ENCODE measurements around the gene OR2T11.
"Not testable (repeated sequence)": the region's sequence is repeated elsewhere in the genome, so short reads cannot be mapped to it uniquely, and the experiment has no call there.

OR2T11 gene

GRCh38 chr1:248634991-248635390 is at the start of gene OR2T11:
TSS of gene OR2T11 (minus strand) at chr1:248635091. CDS start at chr1:248627128, 7,963 bp downstream.
- DNase-seq = not testable (repeated sequence)

DNA sequence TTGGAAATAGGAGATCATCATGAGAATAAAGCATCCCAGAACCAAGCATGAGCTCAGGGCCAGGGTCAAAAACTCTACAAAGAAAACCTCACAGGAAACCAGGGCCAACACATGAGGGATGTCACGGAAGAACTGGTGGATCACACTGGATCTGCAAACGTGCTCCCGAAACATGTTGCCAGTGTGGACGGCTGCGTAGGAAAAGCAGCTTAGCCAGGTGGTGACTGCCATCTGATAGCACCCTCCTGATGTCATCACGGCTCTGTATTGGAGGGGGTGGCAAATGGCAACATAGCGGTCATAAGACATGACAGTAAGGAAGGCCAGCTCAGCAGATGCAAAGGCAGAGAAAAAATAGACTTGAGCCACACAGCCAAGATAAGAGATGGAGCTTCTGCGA is 46.8 kb upstream of the OR2T11 start:
- no peak for DNase-seq

- DNase-seq = no peak
Measured at GRCh38 chr1:248670003-248670402, 35.1 kb upstream of the OR2T11 start.

DNA sequence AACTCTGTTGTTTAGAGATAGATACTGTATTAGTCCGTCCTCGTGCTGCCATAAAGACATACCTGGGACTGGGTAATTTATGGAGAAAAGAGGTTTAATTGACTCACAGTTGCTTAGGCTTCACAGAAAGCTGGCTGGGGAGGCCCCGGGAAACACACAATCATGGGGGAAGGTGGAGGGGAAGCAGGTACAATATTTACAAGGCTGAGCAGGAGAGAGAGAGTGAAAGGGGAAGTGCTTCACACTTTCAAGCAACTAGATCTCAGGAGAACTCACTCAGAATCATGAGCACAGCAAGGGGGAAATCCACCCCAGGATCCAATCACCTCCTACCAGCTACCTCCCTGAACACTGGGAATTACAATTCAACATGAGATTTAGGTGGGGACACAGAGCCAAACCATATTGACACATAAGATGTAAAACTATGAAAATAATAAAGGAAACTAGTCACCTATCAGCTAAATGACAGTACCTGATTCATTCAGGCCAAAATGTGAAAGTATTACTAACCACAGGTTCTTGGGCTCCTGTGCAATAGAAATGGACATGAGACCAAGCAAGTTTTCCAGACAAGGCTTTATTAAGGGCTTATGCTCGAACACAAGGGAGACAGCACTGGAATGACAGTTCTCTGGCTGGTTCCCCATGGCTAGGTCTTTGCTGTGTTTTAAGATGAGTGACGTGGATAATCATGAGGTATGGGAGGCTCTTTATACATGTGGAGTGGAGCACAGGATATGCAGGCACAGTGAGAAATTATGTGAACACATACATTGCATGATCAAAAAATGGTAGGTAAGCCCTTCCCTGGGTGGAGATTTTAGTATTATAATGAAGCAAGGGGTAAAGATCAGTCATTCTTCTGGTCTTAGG is 28.8 kb upstream of the OR2T11 start:
- not testable (repeated sequence) for DNase-seq

GRCh38 chr1:248656797-248657196 is 21.9 kb upstream of the OR2T11 start:
- DNase-seq = not testable (repeated sequence)

DNA sequence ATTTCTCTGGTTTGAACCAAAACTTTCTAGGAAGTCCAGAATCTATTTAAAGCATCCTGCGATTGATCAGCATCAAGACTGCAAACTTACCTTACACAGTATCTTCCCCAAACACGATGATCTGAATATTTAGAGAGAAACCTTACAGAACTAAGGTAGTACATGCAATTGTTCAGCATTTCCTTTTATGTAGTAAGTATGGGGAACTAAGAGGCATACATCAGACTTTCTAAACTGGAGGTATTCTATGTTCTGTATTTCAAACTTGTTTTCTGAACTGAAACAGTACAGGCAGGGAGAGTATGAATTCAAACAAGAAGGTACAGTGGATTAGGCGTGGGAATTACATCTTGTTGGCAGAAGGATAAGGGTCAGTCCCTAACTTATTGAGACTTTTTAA is 20.5 kb upstream of the OR2T11 start, which contains the start of gene OR2T27:
Gene OR2T27 (minus strand): TSS at position 175 of the 400 bp plus-strand sequence. CDS start 4,644 bp downstream, outside the sequence.
- DNase-seq = not testable (repeated sequence)

- not testable (repeated sequence) for DNase-seq
Measured at GRCh38 chr1:248648770-248649536, 14.1 kb upstream of the OR2T11 start.

- not testable (repeated sequence) for DNase-seq
Measured at GRCh38 chr1:248645178-248645577, 10.3 kb upstream of the OR2T11 start, which contains the start of gene OR2T35. TSS of gene OR2T35 (minus strand) at chr1:248645278. CDS start at chr1:248639258, 6,020 bp downstream.

GRCh38 chr1:248642971-248643651 is 8.2 kb upstream of the OR2T11 start:
- not testable (repeated sequence) for DNase-seq

GRCh38 chr1:248641583-248641982 is 6.7 kb upstream of the OR2T11 start:
- not testable (repeated sequence) for DNase-seq

DNA sequence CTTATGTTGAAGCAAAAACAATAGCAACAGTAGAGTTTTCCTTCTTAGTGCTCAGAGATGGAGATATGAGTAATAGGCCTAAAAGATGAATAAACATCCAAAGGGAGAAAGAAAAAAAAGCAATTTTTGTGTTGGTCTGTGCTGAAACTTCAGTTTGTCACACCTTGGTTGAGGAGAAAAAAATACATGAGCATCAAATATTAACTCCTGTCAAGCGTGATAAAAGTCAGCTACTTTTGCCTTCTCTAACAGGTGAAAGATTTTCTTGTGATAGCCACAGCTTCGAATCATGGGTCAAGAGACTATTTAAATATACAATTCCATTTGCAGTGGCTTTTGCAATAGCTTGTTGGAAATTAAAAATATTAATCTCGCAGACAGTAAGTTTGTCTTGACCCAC is 6.0 kb upstream of the OR2T11 start:
- DNase-seq = not testable (repeated sequence)

- DNase-seq = not testable (repeated sequence)
Measured at GRCh38 chr1:248639652-248640051, 4.8 kb upstream of the OR2T11 start.

GRCh38 chr1:248636612-248637011 is 1.7 kb upstream of the OR2T11 start:
- not testable (repeated sequence) for DNase-seq

DNA sequence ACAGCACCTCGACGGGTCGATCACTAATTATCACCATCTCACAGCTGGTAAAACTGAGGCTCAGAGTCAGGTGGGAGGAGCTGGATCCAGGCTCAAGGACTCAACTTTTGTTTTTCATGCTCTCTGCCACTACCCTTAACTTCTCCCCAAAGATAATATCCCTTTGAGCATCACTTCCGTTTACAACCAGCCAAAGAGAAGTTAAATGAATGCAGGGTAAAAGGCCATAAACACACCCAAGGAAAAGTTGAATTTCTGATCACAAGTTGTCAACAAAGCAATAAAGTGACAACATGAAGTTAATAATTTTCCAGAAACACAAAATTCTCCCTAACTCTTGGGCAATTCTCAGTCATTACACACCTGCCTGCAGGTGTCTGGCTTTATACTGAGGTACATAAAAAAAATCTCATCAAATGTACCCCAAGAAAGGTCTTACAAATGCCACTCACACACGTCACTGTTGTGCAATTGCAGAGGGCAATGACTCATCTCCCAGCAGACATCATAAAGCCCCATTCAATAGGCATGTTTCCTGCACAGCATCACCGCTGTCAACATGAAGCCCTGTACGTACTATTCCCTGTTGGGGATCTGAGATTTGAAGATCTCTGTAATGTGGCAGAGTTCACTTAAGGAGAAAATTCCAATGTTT is 3.4 kb downstream of the OR2T11 start:
- peak; percentile 26 to 38 for DNase-seq

GRCh38 chr1:248630551-248630950 is 4.3 kb downstream of the OR2T11 start:
- DNase-seq = no peak

- no peak for DNase-seq
Measured at GRCh38 chr1:248627971-248628844, 6.7 kb downstream of the OR2T11 start.

- DNase-seq = no peak
Measured at GRCh38 chr1:248625971-248626370, 8.9 kb downstream of the OR2T11 start.

GRCh38 chr1:248625166-248625565 is 9.7 kb downstream of the OR2T11 start:
- DNase-seq = no peak

DNA sequence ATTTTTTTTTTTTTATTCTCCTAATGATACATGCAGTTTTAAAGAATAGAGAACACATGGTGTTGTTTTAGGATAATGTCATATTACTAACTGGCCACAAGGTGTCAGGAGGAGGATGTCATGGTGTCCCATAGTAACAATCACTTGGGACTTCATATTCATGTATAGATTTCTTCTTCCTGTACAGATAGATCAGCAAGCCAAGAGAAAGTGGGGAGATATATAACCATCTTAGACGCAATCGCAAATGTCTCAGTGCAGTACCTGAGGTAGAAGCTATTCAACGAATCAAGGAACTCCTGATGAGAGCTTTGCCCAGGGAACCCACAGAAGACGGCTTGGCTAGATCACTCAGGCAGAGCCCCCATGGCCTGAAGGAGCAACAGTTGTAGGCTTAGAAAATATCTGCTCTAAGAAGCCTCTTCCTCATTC is 12.3 kb downstream of the OR2T11 start:
- peak; percentile 36 to 45 for DNase-seq

DNA sequence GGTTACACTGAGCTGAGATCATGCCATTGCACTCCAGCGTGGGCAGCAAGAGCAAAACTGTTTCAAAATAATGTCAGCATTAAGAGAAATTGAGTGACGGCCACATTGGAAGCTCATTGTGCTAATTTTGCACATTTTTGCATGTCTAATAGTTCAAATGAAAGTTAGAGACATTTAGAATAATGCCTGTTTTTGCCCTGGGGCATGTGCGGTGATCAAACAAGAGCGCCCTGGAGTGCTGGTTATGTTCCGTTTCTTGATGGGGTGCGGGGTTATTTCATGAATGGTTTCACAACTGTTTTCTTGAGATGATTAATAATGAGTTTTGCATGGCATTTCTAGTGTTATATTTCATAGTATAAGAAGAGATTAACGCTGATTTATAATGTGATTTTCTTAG is 13.1 kb downstream of the OR2T11 start:
- DNase-seq = no peak

GRCh38 chr1:248618878-248619277 is 16.0 kb downstream of the OR2T11 start:
- peak; percentile 33 to 82 for DNase-seq
